Measurements from ENCODE around the gene ANKRD13A.

DNA sequence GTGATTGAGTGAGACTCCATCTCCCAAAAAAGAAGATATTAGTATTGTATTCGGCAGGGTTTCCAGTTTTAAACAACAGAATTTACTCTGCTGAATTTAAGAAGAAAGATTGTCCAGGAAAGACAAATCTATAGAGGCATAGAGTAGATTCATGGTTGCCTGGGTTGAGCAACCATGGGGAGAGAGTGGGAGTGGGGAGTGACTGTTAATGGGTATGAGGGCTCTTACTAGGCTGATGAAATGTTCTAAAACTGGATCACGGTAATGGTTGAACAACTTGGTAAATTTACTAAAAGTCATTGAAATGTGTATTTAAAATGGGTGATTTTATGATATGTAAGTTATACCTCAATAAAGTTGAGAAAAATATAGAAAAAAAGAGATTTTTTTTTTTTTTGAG, 63.0 kb downstream of the ANKRD13A start:
- TF ChIP-seq POLR2AphosphoS5 (IDR thresholded peaks at IDR 0.05) = no peak
- TF ChIP-seq, protein P1, sequence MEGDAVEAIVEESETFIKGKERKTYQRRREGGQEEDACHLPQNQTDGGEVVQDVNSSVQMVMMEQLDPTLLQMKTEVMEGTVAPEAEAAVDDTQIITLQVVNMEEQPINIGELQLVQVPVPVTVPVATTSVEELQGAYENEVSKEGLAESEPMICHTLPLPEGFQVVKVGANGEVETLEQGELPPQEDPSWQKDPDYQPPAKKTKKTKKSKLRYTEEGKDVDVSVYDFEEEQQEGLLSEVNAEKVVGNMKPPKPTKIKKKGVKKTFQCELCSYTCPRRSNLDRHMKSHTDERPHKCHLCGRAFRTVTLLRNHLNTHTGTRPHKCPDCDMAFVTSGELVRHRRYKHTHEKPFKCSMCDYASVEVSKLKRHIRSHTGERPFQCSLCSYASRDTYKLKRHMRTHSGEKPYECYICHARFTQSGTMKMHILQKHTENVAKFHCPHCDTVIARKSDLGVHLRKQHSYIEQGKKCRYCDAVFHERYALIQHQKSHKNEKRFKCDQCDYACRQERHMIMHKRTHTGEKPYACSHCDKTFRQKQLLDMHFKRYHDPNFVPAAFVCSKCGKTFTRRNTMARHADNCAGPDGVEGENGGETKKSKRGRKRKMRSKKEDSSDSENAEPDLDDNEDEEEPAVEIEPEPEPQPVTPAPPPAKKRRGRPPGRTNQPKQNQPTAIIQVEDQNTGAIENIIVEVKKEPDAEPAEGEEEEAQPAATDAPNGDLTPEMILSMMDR (IDR thresholded peaks at IDR 0.05) = no peak
- no peak for TF ChIP-seq POLR2A (IDR thresholded peaks at IDR 0.05; ENCODE audit: low read depth)
